NB4 (cell line): ENCODE data around the gene PLEKHG3.

Experiments
- MYC ChIP-seq: IDR thresholded peaks from 2 replicates; pipeline ENCODE4 v1.6.1; 2011; ENCODE audit warnings: low read depth, low read length
- POLR2A ChIP-seq: IDR thresholded peaks from 2 replicates; pipeline ENCODE4 v1.6.1; 2011; ENCODE audit warnings: mild to moderate bottlenecking; ENCODE audit not compliant: insufficient read length; ENCODE audit errors: extremely low read depth
- TF ChIP-seq, protein P1 (sequence below): IDR thresholded peaks from one replicate; pipeline ENCODE4 v1.5.1; 2012; ENCODE audit warnings: low read depth, low read length
- TF ChIP-seq, protein P2 (sequence below): IDR thresholded peaks from 2 replicates; pipeline ENCODE4 v1.6.1; 2011; ENCODE audit warnings: low read depth, low read length

DNA sequence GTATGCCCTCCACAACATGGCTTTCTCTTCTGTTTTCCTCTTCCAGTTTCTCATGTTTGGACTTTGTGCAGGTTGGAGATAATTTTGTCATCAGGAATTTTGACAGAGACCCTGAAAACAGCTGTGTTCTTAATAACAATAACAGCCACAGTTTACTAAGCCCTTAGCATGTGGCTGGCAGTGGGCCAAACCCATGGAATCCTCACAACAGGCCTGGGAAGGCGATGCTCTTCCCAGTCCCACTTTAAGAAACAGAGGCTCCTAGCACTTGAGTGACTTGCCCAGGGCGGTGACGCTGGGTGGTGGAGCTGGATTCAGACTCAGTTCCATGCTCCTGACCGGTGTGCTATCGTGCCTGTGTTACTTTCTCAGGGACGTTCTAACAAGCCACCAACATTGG is 20.1 kb upstream of the PLEKHG3 start:
- TF ChIP-seq, protein P1, sequence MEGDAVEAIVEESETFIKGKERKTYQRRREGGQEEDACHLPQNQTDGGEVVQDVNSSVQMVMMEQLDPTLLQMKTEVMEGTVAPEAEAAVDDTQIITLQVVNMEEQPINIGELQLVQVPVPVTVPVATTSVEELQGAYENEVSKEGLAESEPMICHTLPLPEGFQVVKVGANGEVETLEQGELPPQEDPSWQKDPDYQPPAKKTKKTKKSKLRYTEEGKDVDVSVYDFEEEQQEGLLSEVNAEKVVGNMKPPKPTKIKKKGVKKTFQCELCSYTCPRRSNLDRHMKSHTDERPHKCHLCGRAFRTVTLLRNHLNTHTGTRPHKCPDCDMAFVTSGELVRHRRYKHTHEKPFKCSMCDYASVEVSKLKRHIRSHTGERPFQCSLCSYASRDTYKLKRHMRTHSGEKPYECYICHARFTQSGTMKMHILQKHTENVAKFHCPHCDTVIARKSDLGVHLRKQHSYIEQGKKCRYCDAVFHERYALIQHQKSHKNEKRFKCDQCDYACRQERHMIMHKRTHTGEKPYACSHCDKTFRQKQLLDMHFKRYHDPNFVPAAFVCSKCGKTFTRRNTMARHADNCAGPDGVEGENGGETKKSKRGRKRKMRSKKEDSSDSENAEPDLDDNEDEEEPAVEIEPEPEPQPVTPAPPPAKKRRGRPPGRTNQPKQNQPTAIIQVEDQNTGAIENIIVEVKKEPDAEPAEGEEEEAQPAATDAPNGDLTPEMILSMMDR, result no peak
- no peak for TF ChIP-seq POLR2A
- TF ChIP-seq, protein P2, sequence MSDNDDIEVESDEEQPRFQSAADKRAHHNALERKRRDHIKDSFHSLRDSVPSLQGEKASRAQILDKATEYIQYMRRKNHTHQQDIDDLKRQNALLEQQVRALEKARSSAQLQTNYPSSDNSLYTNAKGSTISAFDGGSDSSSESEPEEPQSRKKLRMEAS, result no peak
- TF ChIP-seq MYC, result no peak
